ENCODE results near the gene SCN3A. TPM values are rescaled to one million over a fixed set of nuclear protein-coding genes. Genes with fewer than 3 reads are reported as not detected.

The SCN3A gene
- total RNA-seq, 1 experiment from 2014 or later: 0.07 TPM

DNA sequence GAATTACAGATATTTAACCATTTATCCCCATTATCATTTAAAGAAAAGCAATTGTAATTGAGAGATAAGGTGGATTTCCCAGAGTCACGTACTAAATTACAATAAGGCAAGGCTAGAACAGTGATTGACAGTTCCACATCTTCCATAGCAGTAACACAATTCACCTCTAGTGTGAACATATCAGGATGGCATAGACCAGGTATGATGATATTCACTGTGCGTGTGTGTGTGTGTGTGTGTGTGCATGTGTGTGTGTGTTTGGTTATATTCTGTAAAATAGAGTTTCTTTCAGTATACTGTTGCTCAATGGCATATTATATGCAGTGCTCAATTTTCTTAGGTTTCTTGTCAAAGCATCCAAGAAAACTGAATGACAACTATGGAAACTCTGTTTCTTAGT, 37.1 kb upstream of the SCN3A start:
- no peak overlapping the region for H3K4me3 ChIP-seq (ENCODE audit: low read length)
- no peaks in the 10 kb centered on the region for H3K27me3 ChIP-seq (ENCODE audit: low read length)
- H3K36me3 ChIP-seq (ENCODE audit: low read depth, low read length): no peaks in the 10 kb centered on the region
- POLR2A ChIA-PET (ENCODE audit: unreplicated experiment): no interaction called here
- no peaks in the 10 kb centered on the region for H4K20me1 ChIP-seq (ENCODE audit: low read length)
- no peak overlapping the region for H2AFZ ChIP-seq (ENCODE audit: low read length)
- no peak overlapping the region for H3K9ac ChIP-seq (ENCODE audit: low read length)
- H3F3A ChIP-seq (ENCODE audit: low read length, unreplicated experiment): no peaks in the 10 kb centered on the region
- H3K27ac ChIP-seq (ENCODE audit: low read length): no peak overlapping the region
- BruUV-seq (replicated peaks): no TSS peak
- H3K9me3 ChIP-seq (ENCODE audit: low read length): no peaks in the 10 kb centered on the region
- H3K9me2 ChIP-seq (replicated peaks; ENCODE audit: low read length): no peaks in the 10 kb centered on the region
- CTCF ChIA-PET: no interaction called here
- no peak for ATAC-seq
- DNase-seq: no peak
- TF ChIP-seq, protein P1, sequence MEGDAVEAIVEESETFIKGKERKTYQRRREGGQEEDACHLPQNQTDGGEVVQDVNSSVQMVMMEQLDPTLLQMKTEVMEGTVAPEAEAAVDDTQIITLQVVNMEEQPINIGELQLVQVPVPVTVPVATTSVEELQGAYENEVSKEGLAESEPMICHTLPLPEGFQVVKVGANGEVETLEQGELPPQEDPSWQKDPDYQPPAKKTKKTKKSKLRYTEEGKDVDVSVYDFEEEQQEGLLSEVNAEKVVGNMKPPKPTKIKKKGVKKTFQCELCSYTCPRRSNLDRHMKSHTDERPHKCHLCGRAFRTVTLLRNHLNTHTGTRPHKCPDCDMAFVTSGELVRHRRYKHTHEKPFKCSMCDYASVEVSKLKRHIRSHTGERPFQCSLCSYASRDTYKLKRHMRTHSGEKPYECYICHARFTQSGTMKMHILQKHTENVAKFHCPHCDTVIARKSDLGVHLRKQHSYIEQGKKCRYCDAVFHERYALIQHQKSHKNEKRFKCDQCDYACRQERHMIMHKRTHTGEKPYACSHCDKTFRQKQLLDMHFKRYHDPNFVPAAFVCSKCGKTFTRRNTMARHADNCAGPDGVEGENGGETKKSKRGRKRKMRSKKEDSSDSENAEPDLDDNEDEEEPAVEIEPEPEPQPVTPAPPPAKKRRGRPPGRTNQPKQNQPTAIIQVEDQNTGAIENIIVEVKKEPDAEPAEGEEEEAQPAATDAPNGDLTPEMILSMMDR (conservative IDR thresholded peaks at IDR 0.05; ENCODE audit: low read depth, low read length): no peak
- no peak for TF ChIP-seq EZH2 (IDR thresholded peaks at IDR 0.05; ENCODE audit: low read length, unreplicated experiment)
- TF ChIP-seq EZH2phosphoT487 (IDR thresholded peaks at IDR 0.05; ENCODE audit: borderline replicate concordance, low read length): no peak
- intact Hi-C loops (cut with micrococcal nuclease): no loop called here
- no peaks in the 10 kb centered on the region for H3K4me1 ChIP-seq (ENCODE audit: insufficient read depth, low read length)
- no peak overlapping the region for H3K4me2 ChIP-seq (ENCODE audit: low read length)
- H3K79me2 ChIP-seq (ENCODE audit: low read length): no peaks in the 10 kb centered on the region

DNA sequence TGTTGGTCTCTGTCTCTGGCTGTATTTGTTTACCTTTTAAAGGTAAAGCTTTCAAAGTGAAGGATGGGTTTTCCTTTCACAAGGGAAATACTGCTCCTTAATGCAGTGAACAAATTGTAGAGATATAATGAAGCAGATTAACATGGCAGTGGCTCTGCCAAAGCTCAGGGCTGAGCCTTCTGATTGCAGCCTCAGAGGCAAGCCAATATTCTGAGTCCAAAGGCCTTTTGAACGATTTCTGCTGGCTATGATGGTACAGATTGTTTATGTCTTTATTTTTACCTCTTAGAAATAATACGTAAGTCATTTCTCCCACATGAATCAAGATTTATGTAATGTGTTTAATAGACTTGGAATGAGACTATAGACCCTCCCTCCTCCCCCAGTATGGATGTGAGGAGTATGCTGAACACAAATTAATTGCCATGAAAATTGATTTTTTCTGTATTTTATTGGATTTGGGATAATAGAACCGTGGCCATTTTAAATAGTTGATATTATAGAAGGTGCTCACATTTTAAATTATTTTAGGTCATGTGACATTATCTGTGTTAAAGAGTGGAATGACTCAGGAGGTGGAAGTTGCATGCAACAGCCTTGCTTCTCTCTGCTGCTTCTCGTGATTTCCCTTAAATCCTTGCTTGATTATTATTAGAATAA, 36.1 kb upstream of the SCN3A start:
- Histone ChIP-seq H3K79me2 (ENCODE audit: low read length) (no peaks in the 10 kb centered on the region), H3K4me1 (ENCODE audit: insufficient read depth, low read length) (no peaks in the 10 kb centered on the region), H3K9me2 (replicated peaks; ENCODE audit: low read length) (no peaks in the 10 kb centered on the region), H3K9me3 (ENCODE audit: low read length) (no peaks in the 10 kb centered on the region), H3K4me2 (ENCODE audit: low read length) (no peak overlapping the region), H3K9ac (ENCODE audit: low read length) (no peak overlapping the region), H3K27me3 (ENCODE audit: low read length) (no peaks in the 10 kb centered on the region), H3K4me3 (ENCODE audit: low read length) (no peak overlapping the region), H3F3A (ENCODE audit: low read length, unreplicated experiment) (no peaks in the 10 kb centered on the region), H4K20me1 (ENCODE audit: low read length) (no peaks in the 10 kb centered on the region), H3K36me3 (ENCODE audit: low read depth, low read length) (no peaks in the 10 kb centered on the region), H3K27ac (ENCODE audit: low read length) (no peak overlapping the region), H2AFZ (ENCODE audit: low read length) (no peak overlapping the region)
- TF ChIP-seq EZH2 (IDR thresholded peaks at IDR 0.05; ENCODE audit: low read length, unreplicated experiment) (no peak), EZH2phosphoT487 (IDR thresholded peaks at IDR 0.05; ENCODE audit: borderline replicate concordance, low read length) (no peak)
- TF ChIP-seq, protein P1 (conservative IDR thresholded peaks at IDR 0.05; ENCODE audit: low read depth, low read length): no peak
- ChIA-PET POLR2A (ENCODE audit: unreplicated experiment) (no interaction called here), CTCF (no interaction called here)
- ATAC-seq (no peak), DNase-seq (no peak)
- no TSS peak for BruUV-seq (replicated peaks)
- intact Hi-C loops (cut with micrococcal nuclease): loop anchor here (1.0 to 2.0 kb wide), 5 partner anchors 53 to 634 kb away; no protein-coding TSS in a partner anchor

DNA sequence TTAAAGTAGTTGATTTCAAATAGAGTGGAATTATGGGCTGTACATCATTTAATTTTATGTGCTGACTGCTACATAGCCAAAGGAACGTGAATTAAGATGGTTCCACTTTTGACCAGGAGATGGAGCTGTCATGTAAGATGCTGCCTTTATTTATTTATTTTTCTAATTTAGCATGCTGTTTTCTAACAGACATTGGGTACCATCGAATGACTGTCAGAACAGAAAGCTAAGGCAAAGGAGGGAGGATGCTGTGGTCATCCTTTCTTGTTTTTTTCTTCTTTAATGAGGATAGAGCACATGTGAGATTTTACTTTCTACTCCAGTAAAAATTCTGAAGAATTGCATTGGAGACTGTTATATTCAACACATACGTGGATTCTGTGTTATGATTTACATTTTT, 35.4 kb upstream of the SCN3A start, which contains the start of gene SCN2A:
Gene SCN2A, plus strand, starts transcription at position 185 of the 400 bp plus-strand sequence. CDS start 56,410 bp downstream, outside the sequence.
- H3K9me3 ChIP-seq (ENCODE audit: low read length): no peaks in the 10 kb centered on the region
- DNase-seq (peak; percentile 67), ATAC-seq (peak; percentile 37)
- no peak within 1 kb of the TSS for H3K4me3 ChIP-seq (ENCODE audit: low read length)
- TF ChIP-seq, protein P1 (conservative IDR thresholded peaks at IDR 0.05; ENCODE audit: low read depth, low read length): peak; percentile 74
- no peak for TF ChIP-seq EZH2 (IDR thresholded peaks at IDR 0.05; ENCODE audit: low read length, unreplicated experiment)
- CTCF ChIA-PET: no interaction called here
- H3K4me1 ChIP-seq (ENCODE audit: insufficient read depth, low read length): no peaks in the 10 kb centered on the region
- no peaks in the 10 kb centered on the region for H3K27me3 ChIP-seq (ENCODE audit: low read length)
- intact Hi-C loops (cut with micrococcal nuclease): loop anchor here (1.0 to 2.0 kb wide), 5 partner anchors 54 to 635 kb away; no protein-coding TSS in a partner anchor
- no peaks in the 10 kb centered on the region for H4K20me1 ChIP-seq (ENCODE audit: low read length)
- no TSS peak for BruUV-seq (replicated peaks)
- no peaks in the 10 kb centered on the region for H3K9me2 ChIP-seq (replicated peaks; ENCODE audit: low read length)
- no peaks in the 10 kb centered on the region for H3F3A ChIP-seq (ENCODE audit: low read length, unreplicated experiment)
- no peak within 1 kb of the TSS for H3K9ac ChIP-seq (ENCODE audit: low read length)
- H3K36me3 ChIP-seq (ENCODE audit: low read depth, low read length): no peaks in the 10 kb centered on the region
- POLR2A ChIA-PET (ENCODE audit: unreplicated experiment): no interaction called here
- H3K79me2 ChIP-seq (ENCODE audit: low read length): no peaks in the 10 kb centered on the region
- no peak within 1 kb of the TSS for H3K27ac ChIP-seq (ENCODE audit: low read length)
- H2AFZ ChIP-seq (ENCODE audit: low read length): no peak within 1 kb of the TSS
- no peak within 1 kb of the TSS for H3K4me2 ChIP-seq (ENCODE audit: low read length)
